Subcutaneous adipose tissue (tissue), 4 donors: ENCODE data around the gene CADM4. TPM values are rescaled to one million over a fixed set of nuclear protein-coding genes. Genes with fewer than 3 reads are reported as not detected.

Source experiments
- CTCF ChIP-seq: fragments of 450-650 bp; IDR thresholded peaks from one replicate; pipeline ENCODE4 v1.5.1; 2016; ENCODE audit warnings: low read depth, mild to moderate bottlenecking, control low read depth, antibody characterized with exemption, moderate library complexity
- total RNA-seq, 4 donors: library from RNA; depleted of rRNA; stranded (reverse); fragments of >200 nt; gene quantifications; one replicate each; pipeline ENCODE4 v1.1.0, GENCODE V29; 2016

CADM4 gene
- total RNA-seq, 4 donors from 2014 or later: 0.57 to 31.9 (median 0.92) TPM

- no peak for TF ChIP-seq CTCF
Measured at GRCh38 chr19:43598445-43599240, 41.0 kb downstream of the CADM4 start.

GRCh38 chr19:43597876-43598275, 41.8 kb downstream of the CADM4 start:
- TF ChIP-seq CTCF: no peak

GRCh38 chr19:43596842-43597461, 42.7 kb downstream of the CADM4 start:
- no peak for TF ChIP-seq CTCF

GRCh38 chr19:43595999-43596841, 43.4 kb downstream of the CADM4 start, which contains the start of the genes IRGQ and ZNF576:
IRGQ (minus strand) TSS chr19:43596134; CDS start chr19:43595338, 796 bp downstream.
ZNF576 (plus strand) TSS chr19:43596595; CDS start chr19:43597109, 514 bp downstream.
- TF ChIP-seq CTCF: no peak

- TF ChIP-seq CTCF: no peak
Measured at GRCh38 chr19:43595605-43595998, 44.0 kb downstream of the CADM4 start.

GRCh38 chr19:43594710-43595604, 44.7 kb downstream of the CADM4 start:
- TF ChIP-seq CTCF: no peak
